Iris pigment epithelial cell (primary cell): ENCODE results near the gene LAMTOR3.
A peak's percentile ranks its signal among the peaks of the same experiment; 100 is the strongest.

ENCODE experiments used
- DNase-seq: peaks from one replicate; pipeline ENCODE4 v3.0.0-alpha.2; 2011; ENCODE audit warnings: low read depth

Gene LAMTOR3, protein sequence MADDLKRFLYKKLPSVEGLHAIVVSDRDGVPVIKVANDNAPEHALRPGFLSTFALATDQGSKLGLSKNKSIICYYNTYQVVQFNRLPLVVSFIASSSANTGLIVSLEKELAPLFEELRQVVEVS

DNA sequence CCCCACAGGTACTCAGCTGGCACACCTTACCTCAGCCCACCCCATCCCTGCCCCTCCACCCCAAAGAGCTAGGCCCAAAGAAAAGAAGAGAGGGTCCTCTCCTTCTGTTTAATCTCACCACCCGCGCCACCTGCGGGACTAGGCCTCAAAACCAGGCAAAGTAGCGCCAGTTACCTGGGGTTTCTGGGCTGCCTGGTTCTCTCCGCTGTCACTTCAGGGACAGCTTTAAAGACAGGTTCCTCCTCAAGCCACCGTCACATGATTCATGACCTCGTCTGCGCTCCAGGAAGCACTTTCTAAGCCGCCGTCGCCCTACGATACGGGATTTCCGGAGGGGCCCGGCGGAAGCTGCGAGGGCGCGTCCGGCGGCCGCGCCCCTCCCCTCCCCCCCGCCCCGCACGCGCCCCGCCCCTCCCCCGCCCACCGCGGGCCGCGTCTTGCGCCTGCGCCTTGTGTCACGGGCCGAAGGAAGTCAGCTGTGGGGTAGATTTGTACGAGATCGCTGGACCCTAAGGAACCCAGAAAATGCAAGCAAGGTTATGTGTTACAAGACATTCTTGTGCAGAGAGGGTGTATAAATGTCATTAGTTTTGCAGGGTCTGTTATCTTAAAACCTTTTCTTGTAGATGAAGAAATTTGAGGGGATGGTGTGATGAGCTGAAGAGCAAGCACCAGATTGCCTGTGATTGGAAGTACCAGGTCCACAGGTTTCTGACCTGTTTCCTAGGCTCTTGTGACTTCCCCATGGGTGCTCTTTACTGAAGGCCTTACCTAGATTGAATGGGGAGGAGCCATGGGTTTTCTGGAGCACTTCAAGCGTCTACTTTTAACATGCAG lies at the start of gene LAMTOR3:
LAMTOR3 (minus strand) TSS at position 267 of the 837 bp plus-strand sequence. CDS start 464 bp downstream, outside the sequence.
- peak; percentile 91 for DNase-seq

DNA sequence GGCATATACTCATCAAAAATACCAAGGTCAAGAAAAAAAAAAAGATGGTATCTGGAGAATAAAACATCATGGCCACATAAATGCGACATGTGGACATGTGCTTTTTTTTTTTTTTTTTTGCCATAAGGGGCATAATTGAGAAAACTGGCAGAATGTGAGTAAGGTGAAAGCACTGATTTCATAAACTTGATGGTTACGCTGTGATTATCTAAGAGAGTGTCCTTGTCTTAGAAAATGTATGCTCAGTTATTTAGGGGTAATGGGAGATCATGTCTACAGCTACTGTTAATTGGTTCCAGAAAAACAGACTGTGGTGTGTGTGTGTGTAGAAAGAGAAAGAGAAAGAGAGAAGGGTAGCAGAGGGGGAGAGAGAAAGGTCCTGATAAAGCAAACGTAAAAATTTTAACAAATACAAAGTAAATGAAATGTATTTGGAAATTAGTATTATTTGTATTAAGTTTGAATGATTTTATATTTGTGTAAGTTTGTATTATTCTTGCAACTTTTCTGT lies 44.1 kb upstream of the LAMTOR3 start:
- no peak for DNase-seq

DNA sequence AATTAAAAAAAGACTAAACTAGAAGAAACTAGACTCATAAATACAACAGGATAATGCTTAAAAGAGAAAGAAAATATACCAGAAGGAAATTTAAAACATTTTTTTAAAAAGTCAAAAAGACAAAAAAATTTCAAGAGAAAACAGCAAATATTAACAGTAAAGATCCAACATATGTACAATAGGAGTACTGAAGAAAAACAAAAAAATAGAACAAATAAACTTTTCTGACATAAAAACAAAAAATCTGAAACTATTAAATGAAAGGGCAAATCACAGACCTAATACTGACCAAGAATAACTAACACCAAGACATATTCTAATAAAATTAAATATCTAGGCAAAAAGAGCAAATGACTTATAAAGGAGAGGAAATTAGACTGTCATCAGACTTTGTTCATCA lies 40.7 kb upstream of the LAMTOR3 start:
- DNase-seq: no peak

DNA sequence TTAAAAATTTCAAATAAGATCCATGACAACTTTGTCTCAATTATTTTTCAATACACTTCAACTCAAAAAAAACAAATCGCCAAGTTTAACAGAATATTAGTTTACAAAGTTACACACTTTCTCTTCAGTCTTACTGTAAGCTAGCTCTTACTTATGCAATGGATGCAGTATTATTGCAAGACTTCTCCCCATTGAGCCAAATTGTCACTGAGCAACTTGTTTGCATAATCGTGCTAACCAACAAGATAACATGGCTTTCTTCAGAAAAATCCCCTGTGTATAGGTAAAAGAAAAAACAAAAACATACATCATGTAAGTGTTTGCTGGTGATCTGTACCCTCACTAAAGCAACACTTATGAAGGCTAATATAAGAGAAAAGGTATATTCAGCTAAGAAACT lies 33.3 kb upstream of the LAMTOR3 start:
- DNase-seq: no peak

DNA sequence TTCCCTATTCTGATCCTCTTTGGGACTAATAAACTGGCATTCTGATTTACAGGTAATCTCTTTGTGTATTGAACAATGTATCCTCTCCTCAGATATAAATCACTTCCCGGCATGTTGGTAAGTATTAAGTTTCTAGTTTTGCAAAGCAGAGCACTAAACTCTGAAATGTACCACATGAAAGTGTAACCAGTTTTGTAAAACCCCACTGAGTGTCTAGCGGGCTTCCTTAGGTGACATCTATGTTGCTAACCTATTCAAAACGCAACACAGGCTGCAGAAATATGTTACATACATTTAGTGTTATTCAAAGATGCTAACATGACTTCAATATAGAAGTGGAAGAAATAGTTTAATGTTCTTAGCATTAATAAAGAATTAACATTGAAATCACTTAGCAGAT lies 26.9 kb upstream of the LAMTOR3 start:
- no peak for DNase-seq

DNA sequence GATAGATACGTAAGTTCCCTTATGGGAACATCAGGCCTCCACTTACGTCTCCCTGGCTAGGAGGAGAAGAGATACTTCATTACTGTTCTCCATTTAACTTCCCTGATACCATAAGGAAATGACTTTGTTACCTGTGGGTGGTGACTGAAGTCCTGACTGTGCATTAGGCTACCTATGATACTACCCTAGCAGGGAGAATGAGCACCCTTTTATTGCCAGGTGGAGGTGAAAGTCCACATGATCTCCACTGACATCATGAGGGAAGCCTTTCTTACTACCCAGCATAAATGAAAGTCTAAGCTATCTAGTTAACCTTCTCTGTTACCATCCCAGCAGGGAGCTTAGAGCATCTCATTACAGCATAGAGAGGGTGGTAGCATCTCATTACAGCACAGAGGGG lies 24.4 kb upstream of the LAMTOR3 start:
- DNase-seq: no peak

DNA sequence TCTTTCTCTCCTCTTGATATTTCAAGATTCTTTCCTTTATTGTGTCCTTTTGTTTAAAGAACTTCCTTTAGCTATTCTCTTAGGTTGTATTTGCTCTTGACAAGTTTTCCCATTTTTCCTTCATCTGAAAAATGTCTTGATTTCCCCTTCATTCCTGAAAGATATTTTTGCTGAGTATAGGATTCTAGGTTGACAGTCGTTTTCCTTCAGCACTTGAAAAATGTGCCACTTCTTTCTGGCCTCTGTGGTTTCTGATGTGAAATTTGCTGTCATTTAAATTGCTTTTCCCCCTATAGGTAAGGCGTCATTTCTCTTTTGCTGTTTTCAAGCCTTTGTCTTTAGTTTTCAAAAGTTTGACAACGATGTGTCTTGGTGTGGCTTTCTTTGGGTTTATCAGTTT lies 23.3 kb upstream of the LAMTOR3 start:
- DNase-seq: no peak

DNA sequence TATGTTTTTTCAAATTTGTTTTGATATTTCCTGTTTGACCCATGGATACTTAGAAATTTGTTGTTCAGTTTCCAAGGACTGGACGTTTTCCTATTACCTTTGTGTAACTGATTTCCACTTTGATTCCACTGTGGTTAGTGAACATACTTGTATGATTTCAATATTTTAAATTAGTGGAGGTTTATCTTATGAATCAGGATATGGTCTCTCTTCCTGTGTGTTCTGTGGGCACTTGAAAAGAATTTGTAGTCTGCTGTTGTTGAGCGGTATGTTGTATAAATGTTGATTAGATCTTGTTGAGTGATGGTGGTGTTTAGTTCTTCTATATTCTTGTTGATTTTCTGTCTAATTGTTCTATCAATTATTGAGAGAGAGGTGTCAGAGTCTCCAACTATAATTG lies 21.2 kb upstream of the LAMTOR3 start:
- peak; percentile 69 for DNase-seq

DNA sequence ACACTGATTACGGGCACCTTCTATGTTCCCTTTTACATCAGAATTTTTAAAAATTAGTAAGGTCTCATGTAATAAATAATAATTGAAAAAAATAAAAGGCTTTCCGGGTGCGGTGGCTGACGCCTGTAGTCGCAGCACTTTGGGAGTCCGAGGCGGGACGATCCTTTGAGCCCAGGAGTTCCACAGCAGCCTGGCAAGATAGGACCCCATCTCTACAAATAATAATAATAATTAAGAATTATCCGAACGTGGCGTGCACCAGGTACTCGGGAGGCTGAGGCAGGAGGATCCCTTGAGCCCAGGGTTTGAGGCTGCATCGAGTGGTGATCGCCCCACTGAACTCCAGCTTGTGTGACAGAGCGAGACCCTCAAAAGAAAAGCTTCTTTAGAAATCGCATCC lies 771 bp upstream of the LAMTOR3 start:
- DNase-seq: no peak

DNA sequence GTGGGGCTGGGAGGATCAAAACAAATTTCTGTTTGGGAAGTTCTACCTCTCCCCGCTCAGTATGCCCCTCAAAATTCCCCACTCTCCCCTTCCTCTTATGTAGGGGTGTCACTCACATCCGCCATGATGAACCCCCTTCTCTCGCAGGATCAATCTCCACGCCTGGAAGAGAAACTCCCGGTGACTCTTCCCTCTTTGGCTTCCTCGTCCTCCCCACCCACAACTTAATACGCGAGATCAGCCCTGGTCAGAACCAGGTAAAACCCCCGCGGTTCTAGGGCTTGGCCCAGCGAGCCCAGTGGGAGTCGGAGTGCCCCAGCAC lies 427 bp downstream of the LAMTOR3 start:
- peak; percentile 24 for DNase-seq

DNA sequence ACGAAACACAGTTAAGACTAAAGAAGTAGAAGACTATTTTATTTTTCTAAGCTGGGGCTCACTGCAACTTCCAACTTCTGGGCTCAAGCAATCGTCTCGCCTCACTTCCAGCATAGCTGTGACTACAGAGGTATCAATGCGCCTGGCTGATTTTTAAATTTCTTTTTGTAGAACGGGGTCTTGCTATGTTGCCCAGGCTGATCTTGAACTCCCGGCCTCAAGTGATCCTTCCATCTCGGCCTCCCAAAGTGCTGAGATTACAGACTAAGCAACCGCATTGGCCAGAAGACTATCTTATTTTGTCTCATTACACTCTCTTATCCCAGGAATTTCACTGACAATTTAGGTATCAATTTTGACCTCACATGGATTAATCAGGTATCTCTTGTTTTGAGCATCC lies 1.2 kb downstream of the LAMTOR3 start:
- DNase-seq: no peak

DNA sequence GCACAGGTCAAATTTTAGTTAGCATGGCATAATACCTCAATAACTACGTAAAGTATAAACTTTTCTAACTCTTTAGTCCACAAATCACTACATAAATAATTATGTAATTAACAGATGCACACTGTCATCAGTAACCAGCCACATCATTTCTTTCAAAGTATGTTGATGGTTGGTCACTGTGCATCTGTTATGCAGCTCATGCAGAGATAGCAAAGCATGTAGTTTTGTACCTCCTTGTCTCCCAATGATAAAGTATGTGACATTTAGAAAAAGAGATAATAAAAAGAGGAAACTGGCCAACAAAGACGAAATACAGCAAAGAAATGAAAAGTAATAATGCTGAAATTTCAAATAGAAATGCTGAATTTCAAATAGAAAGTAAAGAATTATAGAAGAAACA lies 2.9 kb downstream of the LAMTOR3 start:
- DNase-seq: no peak

DNA sequence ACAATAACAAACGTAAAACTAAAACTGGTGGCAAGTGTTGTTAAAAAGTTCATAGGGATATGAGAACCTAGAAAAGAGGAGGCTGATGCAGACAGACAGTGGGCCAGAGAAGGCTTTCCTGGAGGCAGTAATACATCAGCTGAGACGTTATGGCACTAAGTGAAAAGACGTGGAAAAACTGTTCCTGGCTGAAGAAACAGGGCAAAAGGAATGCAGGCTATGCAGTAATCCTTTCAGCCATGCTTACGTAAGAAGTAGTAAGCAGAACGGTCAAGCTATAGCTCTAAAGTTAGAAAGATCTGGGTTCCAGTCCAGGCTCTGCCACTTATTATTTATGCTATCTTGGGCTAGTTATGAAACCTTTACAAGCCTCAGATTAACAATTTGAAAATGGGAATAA lies 6.4 kb downstream of the LAMTOR3 start:
- peak; percentile 65 for DNase-seq

DNA sequence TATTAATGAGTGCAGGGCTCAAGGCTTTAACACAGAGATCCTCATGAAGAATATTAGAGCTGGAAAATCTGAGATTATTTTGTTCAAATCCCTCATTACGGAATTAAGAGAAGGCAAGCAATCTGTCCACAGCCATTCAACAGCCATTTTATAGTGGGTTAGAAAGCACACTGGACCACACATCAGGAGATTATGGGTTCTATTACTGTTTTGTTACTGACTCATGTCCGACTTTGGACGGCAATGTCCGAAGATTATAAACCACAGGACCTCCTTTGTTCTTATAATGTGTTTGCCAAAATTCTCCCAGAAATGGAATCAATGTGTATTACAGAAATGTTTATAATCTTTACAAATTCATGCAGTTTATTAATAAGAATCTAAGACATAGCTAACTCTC lies 8.1 kb downstream of the LAMTOR3 start:
- DNase-seq: peak; percentile 60

DNA sequence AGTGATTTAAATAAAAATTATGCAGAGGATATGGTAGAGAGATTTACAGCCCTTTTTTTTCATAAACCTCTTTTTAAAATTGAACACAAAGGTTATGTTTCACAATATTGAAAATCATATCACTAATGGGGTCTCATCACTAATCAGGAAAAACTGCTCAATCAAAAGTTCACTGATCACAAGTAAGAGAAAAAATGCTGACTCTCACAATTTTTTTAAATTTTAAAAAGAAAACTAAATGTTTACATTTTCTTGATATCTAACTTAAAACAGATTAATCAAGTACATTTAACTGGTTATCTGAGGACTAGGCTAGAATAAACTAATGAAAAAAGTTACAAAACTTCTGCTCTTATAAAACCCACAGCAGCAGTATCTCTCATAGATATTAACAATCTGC lies 8.5 kb downstream of the LAMTOR3 start:
- DNase-seq: no peak

DNA sequence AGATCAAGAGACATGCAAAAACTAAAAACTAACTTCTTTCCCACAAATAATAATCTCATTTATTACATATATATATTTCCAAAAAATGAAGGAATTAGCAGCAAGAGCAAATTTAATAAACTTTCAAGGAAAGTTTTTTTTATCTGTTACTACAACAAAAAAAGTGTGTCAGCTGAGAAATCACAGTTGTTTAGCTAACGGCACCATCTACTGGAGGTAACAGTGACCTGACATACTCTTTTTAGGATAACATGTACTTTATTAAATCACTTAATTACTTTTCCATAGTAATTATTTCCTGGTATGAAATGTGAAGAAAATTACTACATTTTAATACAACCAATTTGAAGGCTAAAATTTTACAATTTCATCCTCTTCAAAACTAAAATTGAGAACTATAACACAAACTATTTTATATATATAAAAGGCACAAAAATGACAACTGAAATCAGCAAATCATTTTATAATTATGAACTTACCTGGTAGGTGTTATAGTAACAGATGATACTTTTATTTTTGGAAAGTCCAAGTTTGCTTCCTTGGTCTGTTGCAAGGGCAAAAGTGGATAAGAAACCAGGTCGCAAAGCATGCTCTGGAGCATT lies 9.1 kb downstream of the LAMTOR3 start:
- peak; percentile 32 for DNase-seq

DNA sequence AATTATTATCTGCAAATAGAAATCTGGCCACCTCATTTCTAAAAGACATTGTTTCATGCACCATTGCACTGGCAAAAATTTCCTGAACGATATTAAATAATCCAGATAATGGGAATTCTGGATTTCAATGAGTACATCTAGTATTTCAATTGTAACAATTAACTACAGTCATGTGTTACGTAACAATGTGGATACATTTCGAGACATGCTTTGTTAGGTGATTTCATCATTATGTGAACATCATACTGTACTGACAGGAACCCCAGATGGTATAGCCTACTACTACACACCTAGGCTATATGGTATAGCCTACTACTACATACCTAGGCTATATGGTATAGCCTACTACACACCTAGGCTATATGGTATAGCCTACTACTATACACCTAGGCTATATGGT lies 14.8 kb downstream of the LAMTOR3 start:
- no peak for DNase-seq

DNA sequence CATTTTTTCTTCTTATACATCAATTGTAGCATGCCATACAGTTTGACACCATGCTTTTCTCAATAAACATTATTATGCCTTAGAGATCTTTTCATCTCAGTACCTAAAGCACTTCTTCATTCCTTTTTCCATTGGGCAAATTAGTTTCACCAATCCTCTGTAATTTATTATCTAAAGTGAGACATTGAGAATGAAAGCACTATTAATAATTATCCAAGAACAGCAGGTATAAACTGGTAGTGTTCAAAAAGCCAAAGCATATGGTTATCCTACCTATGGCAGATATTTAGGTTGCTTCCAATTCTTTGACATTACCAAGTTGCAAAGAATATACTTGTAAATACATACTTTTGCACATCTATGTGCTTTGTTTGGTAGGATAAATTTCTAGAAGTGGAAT lies 15.6 kb downstream of the LAMTOR3 start:
- DNase-seq: no peak

DNA sequence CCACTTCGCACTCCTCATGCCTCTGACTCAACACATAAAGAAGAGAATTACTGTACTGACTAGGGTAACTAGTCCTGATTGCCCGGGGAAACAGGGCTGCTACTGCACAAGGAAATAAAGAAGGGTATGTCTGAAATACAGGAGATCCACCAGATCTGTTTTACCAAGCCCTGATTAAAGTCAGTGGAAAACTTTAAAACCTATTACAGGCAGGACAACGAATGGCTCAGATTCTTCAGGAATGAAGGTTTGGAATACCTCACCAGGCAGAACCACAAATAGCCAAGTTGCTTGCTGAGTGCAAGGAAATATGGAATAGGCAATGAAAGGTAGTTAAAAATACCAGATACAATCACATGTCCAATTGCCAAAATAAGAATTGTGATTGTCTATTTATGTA lies 17.3 kb downstream of the LAMTOR3 start:
- no peak for DNase-seq

DNA sequence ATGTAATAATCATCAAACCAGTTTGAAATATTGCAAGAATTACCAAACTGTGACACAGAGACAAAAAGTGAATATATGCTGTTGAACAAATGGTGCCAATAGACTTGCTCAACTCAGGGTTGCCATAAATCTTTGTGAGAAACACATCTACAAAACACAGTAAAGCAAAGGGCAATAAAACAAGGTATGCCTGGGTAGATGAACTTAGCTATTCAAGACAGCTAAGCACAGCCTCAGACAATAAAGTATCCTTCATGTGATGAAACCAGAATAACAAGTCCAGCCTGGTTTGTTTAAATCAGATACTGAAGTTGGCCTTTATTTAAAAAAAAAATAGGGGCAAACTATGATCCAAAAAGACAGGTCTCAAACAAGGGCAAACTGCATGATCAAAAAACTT lies 19.2 kb downstream of the LAMTOR3 start:
- no peak for DNase-seq

DNA sequence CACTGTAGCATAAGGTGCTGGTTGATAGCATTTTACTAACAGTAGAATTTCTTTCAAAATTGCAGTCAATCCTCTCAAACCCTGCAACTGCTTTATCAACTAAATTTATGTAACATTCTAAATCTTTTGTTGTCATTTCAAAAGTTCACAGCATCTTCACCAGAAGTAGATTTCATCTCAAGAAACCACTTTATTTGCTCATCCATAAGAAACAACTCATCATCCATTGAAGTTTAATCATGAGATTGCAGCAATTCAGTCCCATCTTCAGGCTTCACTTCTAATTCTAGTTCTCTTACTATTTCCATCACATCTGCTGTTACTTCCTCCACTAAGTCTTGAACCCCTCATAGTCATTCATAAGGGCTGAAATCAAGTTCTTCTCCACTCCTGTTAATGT lies 21.7 kb downstream of the LAMTOR3 start:
- no peak for DNase-seq

DNA sequence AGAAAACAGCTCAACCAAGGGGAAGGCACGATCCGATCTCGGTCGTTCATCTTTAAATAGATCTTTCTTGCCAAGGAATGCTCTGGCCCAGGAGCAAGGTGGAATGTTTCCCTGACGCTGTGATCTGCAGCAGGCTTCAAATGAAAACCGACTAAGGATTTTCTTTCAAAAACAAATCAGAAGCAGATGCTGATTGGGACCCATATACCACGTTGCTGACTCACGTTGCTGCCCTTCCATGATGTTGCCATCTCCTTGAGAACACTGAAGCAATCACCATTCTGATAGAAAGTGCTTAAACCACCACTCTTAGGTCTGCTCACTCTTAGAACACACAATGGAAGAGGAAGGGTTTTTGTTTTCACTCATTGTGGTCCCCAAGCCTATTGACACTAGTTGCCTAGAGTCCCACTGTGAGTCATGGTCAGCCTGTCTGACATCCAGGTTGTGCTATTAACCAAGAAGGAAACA lies 26.1 kb downstream of the LAMTOR3 start:
- peak; percentile 86 for DNase-seq

DNA sequence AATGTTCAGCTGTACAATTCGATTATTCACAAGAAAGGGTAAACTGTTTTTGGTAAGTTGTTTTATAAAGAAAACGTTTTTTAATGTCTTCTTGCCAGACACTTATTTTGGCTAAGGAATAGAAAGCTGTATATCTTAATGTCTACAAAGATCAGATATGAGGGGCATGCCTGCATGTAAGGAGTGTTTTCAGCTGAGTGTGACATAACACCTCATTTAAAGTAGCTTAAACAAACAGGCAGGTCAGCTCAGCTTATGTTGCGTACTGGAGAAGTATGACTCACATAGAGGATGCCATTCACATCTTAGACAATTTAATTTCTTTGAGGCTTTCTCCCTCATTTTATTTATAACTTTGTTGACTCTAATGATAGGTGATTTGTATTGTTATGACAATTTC lies 30.4 kb downstream of the LAMTOR3 start:
- DNase-seq: peak; percentile 71
